Rectal smooth muscle tissue (tissue), 1 donor: ENCODE results near the gene WRAP73.
"Not testable (repeated sequence)": the region's sequence is repeated elsewhere in the genome, so short reads cannot be mapped to it uniquely, and the experiment has no call there.

ENCODE experiments used
- H3K27ac ChIP-seq: one replicate; pipeline ENCODE4 v1.7.0; 2013; ENCODE audit warnings: low read depth, low read length, inconsistent platforms
- H3K27me3 ChIP-seq: one replicate; pipeline ENCODE4 v1.7.0; 2013; ENCODE audit warnings: low read length; ENCODE audit not compliant: control insufficient read depth, insufficient read depth
- H3K36me3 ChIP-seq: one replicate; pipeline ENCODE4 v1.7.0; 2013; ENCODE audit warnings: low read length; ENCODE audit not compliant: control insufficient read depth, insufficient read depth
- H3K4me1 ChIP-seq: one replicate; pipeline ENCODE4 v1.7.0; 2013; ENCODE audit warnings: low read length; ENCODE audit not compliant: control insufficient read depth, insufficient read depth
- H3K4me3 ChIP-seq: one replicate; pipeline ENCODE4 v1.7.0; 2013; ENCODE audit warnings: low read length
- H3K9ac ChIP-seq: one replicate; pipeline ENCODE4 v1.7.0; 2013; ENCODE audit warnings: low read length

WRAP73 gene

DNA sequence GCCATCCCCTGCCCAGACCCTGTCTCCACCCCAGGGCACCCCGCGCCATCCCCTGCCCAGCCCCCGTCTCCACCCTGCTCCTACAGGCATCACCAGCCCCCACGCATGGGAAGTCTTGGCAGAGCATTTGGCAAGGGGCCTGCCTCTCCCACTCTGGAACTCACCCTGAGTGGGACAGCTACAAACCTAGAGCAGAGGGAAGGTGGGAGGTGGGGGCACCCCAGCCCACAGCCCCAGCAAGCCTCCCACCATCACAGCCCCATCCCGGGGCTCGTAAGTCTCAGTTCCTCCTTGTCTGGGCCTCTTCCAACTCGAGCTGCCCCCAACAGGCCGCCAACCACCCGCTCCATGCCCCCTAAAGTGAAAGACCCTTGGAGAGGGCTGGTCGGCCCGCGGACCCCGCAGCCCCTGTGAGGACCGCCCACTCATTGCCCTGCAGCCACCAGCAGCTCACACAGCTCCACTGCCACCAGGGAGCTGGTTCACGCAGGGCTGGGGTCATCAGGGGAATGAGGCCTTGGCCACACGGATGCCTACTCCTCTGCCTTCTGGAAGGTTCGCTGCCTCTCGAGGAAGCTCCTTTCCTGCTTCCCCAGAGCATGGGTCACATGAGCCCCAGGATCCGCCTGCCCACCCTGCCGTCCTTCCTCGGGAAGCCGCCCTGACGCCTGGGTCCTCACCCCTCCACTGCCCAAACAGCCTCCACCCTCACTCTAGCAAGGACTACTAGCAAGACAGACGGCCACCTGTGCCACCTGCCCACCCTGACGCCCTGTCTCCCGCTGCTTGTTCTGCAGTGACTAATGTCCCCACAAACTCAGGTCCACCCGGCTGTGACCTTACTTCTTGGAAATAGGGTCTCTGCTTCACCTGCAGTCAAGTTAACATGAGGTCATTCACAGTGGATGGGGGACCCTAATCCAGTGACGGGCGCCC, 53.0 kb downstream of the WRAP73 start:
- Histone ChIP-seq H3K4me3 (no peak overlapping the region), H3K4me1 (no peaks in the 10 kb centered on the region), H3K27me3 (peaks cover 4% of the 10 kb centered on the region), H3K9ac (no peak overlapping the region), H3K27ac (no peak overlapping the region), H3K36me3 (no peaks in the 10 kb centered on the region)

GRCh38 chr1:3595949-3596348, 54.0 kb downstream of the WRAP73 start:
- H3K4me3 ChIP-seq: no peak overlapping the region
- no peak overlapping the region for H3K9ac ChIP-seq
- no peaks in the 10 kb centered on the region for H3K36me3 ChIP-seq
- H3K27ac ChIP-seq: no peak overlapping the region
- no peaks in the 10 kb centered on the region for H3K4me1 ChIP-seq
- peaks cover 4% of the 10 kb centered on the region for H3K27me3 ChIP-seq

GRCh38 chr1:3594706-3595377, 55.1 kb downstream of the WRAP73 start:
- no peak overlapping the region for H3K4me3 ChIP-seq
- H3K9ac ChIP-seq: no peak overlapping the region
- no peaks in the 10 kb centered on the region for H3K36me3 ChIP-seq
- no peaks in the 10 kb centered on the region for H3K4me1 ChIP-seq
- H3K27me3 ChIP-seq: peaks cover 4% of the 10 kb centered on the region
- H3K27ac ChIP-seq: no peak overlapping the region

DNA sequence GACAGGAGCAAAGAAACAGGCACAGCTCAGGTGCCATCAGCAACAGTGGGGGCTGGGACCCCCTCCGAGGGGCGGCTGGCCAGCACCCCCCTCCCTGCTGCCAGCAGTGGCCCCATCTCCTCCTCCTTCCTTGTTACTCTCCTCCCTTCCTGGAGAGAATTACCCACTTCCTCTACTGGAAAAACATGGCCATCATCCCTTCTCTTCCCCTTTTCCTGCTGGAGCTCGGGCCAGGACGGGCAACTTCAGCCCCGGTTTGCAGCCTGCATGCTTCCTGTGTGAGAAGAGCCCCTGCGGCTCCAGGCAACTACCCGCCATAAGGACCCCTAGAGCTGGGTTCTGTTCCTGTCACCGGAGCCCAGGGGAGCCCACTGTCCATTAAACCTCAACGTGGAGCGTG, 56.2 kb downstream of the WRAP73 start:
- no peak overlapping the region for H3K4me3 ChIP-seq
- peaks cover 4% of the 10 kb centered on the region for H3K27me3 ChIP-seq
- H3K4me1 ChIP-seq: no peaks in the 10 kb centered on the region
- no peak overlapping the region for H3K27ac ChIP-seq
- no peaks in the 10 kb centered on the region for H3K36me3 ChIP-seq
- no peak overlapping the region for H3K9ac ChIP-seq

DNA sequence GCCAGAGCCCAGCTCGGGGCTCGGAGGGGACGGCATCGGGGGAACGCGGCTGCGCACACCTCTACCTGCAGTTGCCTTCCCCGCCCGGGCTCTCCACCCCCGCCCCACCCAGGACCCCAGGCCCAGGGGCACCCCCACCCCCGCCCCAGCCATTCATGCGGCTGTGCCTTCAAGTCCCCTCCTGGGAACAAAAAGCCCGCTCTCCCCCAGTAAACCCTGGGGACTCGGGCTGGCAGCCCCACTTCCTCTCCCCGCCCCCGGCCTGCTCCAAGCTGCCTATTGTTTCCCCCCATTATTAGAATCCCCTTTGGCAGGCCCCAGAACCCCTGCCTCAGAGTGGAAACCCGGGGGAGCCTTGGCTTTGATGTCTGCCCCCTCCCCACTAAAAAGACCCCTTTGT, 56.6 kb downstream of the WRAP73 start:
- no peak overlapping the region for H3K27ac ChIP-seq
- H3K4me1 ChIP-seq: no peaks in the 10 kb centered on the region
- H3K4me3 ChIP-seq: no peak overlapping the region
- no peak overlapping the region for H3K9ac ChIP-seq
- peaks cover 4% of the 10 kb centered on the region for H3K27me3 ChIP-seq
- no peaks in the 10 kb centered on the region for H3K36me3 ChIP-seq

- no peak overlapping the region for H3K9ac ChIP-seq
- H3K36me3 ChIP-seq: no peaks in the 10 kb centered on the region
- no peak overlapping the region for H3K27ac ChIP-seq
- H3K4me3 ChIP-seq: no peak overlapping the region
- no peaks in the 10 kb centered on the region for H3K4me1 ChIP-seq
- no peaks in the 10 kb centered on the region for H3K27me3 ChIP-seq
Measured at GRCh38 chr1:3590951-3591865, 58.7 kb downstream of the WRAP73 start.

GRCh38 chr1:3590139-3590763, 59.7 kb downstream of the WRAP73 start:
- Histone ChIP-seq H3K27me3 (no peaks in the 10 kb centered on the region), H3K27ac (no peak overlapping the region), H3K4me3 (no peak overlapping the region), H3K36me3 (no peaks in the 10 kb centered on the region), H3K9ac (no peak overlapping the region), H3K4me1 (no peaks in the 10 kb centered on the region)

GRCh38 chr1:3588395-3588794, 61.5 kb downstream of the WRAP73 start:
- Histone ChIP-seq H3K27ac (no peak overlapping the region), H3K9ac (no peak overlapping the region), H3K27me3 (no peaks in the 10 kb centered on the region), H3K4me1 (no peaks in the 10 kb centered on the region), H3K4me3 (no peak overlapping the region), H3K36me3 (no peaks in the 10 kb centered on the region)

DNA sequence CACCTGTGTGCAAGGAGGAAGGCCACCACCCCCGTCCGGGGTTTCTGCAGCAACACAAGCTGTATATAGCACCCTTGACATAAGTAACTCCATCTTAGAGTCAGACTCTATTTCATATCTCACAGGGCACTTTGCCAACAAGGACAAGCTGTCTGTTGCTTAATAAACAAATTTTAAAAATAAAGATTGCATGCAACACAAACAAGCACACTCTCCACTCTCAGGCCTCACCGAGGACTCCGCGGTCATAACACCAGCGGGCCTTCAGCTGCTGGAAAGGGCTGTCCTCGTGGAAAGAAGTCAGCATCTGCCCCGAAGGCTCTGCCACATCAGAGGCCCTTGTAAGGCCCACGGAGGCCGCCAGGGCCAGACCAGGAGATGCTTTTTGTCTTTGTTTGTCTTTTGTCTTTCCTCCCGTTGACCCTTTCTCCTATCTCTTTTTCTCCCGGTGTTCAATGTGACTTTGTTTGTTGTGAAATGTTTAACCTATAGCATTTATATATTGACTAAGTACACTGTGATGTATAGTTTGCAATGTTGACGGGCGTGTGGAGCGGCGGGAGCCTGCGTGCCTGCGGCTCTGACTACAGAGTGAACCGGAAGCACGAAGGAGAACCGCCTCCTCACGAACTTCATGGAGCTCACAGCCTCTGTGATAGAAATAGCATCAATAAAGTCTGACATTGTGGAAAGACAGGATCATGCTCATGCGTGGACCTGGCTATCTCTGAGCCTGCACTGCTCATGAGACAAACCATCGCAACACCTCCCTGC, 62.7 kb downstream of the WRAP73 start:
- Histone ChIP-seq H3K36me3 (no peaks in the 10 kb centered on the region), H3K27ac (no peak overlapping the region), H3K9ac (no peak overlapping the region), H3K4me3 (no peak overlapping the region), H3K27me3 (no peaks in the 10 kb centered on the region), H3K4me1 (no peaks in the 10 kb centered on the region)

DNA sequence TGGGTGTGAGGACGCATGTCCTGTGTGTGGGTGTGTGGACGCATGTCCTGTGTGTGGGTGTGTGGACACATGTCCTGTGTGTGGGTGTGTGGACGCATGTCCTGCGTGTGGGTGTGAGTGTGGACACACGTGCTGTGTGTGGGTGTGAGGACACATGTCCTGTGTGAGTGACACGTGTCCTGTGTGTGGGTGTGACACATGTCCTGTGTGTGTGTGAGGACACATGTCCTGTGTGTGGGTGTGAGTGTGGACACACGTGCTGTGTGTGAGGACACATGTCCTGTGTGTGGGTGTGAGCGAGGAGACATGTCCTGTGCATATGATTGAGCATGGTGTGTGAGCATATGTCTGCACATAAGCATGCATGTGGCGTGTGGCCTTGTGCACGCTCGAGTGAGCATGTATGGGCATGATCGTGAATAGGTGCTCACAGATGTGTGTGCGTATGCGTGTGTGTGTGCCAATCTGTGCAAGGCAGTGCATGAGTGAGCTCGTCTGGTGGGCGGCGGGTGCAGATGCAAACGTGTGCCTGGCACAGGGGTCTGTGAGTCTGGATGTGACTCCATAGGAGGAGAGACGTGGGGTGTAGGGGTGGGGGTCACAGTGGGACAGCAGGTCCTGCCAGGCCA, 63.8 kb downstream of the WRAP73 start:
- Histone ChIP-seq H3K9ac (no peak overlapping the region), H3K27me3 (no peaks in the 10 kb centered on the region), H3K27ac (no peak overlapping the region), H3K36me3 (no peaks in the 10 kb centered on the region), H3K4me1 (no peaks in the 10 kb centered on the region), H3K4me3 (no peak overlapping the region)

GRCh38 chr1:3585353-3585868, 64.5 kb downstream of the WRAP73 start:
- H3K9ac ChIP-seq, H3K4me3 ChIP-seq, H3K27me3 ChIP-seq, H3K36me3 ChIP-seq, H3K27ac ChIP-seq, H3K4me1 ChIP-seq: not testable (repeated sequence)
